HEK293 (cell line): ENCODE measurements around the gene NTN3.

Experiments
- BCL11A ChIP-seq: fragments of 450-650 bp; formaldehyde crosslinking; IDR thresholded peaks from 2 replicates; pipeline ENCODE4 v1.5.1; 2016; ENCODE audit warnings: low read depth, missing biosample characterization, missing genetic modification characterization
- GLIS1 ChIP-seq: fragments of 450-650 bp; formaldehyde crosslinking; IDR thresholded peaks from 2 replicates; pipeline ENCODE4 v1.5.1; 2016; ENCODE audit warnings: missing biosample characterization, missing genetic modification characterization
- OSR2 ChIP-seq: fragments of 450-650 bp; formaldehyde crosslinking; IDR thresholded peaks from 2 replicates; pipeline ENCODE4 v1.5.1; 2016; ENCODE audit warnings: missing biosample characterization, missing genetic modification characterization
- OVOL3 ChIP-seq: fragments of 450-650 bp; formaldehyde crosslinking; IDR thresholded peaks from 2 replicates; pipeline ENCODE4 v1.5.1; 2016; ENCODE audit warnings: missing biosample characterization, missing genetic modification characterization
- PATZ1 ChIP-seq: fragments of 450-650 bp; formaldehyde crosslinking; IDR thresholded peaks from 2 replicates; pipeline ENCODE4 v1.5.1; 2016; ENCODE audit warnings: missing biosample characterization, missing genetic modification characterization
- SCRT1 ChIP-seq: fragments of 450-650 bp; formaldehyde crosslinking; IDR thresholded peaks from 2 replicates; pipeline ENCODE4 v1.5.1; 2016; ENCODE audit warnings: missing biosample characterization, missing genetic modification characterization, borderline replicate concordance
- SP7 ChIP-seq: fragments of 450-650 bp; formaldehyde crosslinking; IDR thresholded peaks from 2 replicates; pipeline ENCODE4 v1.5.1; 2016; ENCODE audit warnings: missing biosample characterization, missing genetic modification characterization
- ZBTB17 ChIP-seq: fragments of 450-650 bp; formaldehyde crosslinking; IDR thresholded peaks from 2 replicates; pipeline ENCODE4 v1.5.1; 2016; ENCODE audit warnings: missing biosample characterization, missing genetic modification characterization
- ZBTB21 ChIP-seq: fragments of 450-650 bp; formaldehyde crosslinking; IDR thresholded peaks from 2 replicates; pipeline ENCODE4 v1.5.1; 2017; ENCODE audit warnings: missing biosample characterization, missing genetic modification characterization
- ZBTB7A ChIP-seq: fragments of 450-650 bp; formaldehyde crosslinking; IDR thresholded peaks from 2 replicates; pipeline ENCODE4 v1.5.1; 2016; ENCODE audit warnings: low read depth, missing biosample characterization, missing genetic modification characterization
- ZFP3 ChIP-seq: fragments of 450-650 bp; formaldehyde crosslinking; IDR thresholded peaks from 2 replicates; pipeline ENCODE4 v1.5.1; 2016; ENCODE audit warnings: low read depth, missing biosample characterization, missing genetic modification characterization
- ZFP69B ChIP-seq: fragments of 450-650 bp; formaldehyde crosslinking; IDR thresholded peaks from 2 replicates; pipeline ENCODE4 v1.5.1; 2016; ENCODE audit warnings: missing biosample characterization, missing genetic modification characterization
- ZNF157 ChIP-seq: fragments of 450-650 bp; formaldehyde crosslinking; IDR thresholded peaks from 2 replicates; pipeline ENCODE4 v1.5.1; 2016; ENCODE audit warnings: missing biosample characterization, missing genetic modification characterization
- ZNF175 ChIP-seq: fragments of 450-650 bp; formaldehyde crosslinking; IDR thresholded peaks from 2 replicates; pipeline ENCODE4 v1.5.1; 2016; ENCODE audit warnings: missing biosample characterization, missing genetic modification characterization
- ZNF214 ChIP-seq: fragments of 450-650 bp; formaldehyde crosslinking; IDR thresholded peaks from 2 replicates; pipeline ENCODE4 v1.5.1; 2017; ENCODE audit warnings: missing biosample characterization, mild to moderate bottlenecking, missing genetic modification characterization, borderline replicate concordance
- ZNF292 ChIP-seq: fragments of 450-650 bp; formaldehyde crosslinking; IDR thresholded peaks from 2 replicates; pipeline ENCODE4 v1.5.1; 2016; ENCODE audit warnings: low read depth, missing biosample characterization, missing genetic modification characterization, borderline replicate concordance
- ZNF350 ChIP-seq: fragments of 450-650 bp; formaldehyde crosslinking; IDR thresholded peaks from 2 replicates; pipeline ENCODE4 v1.5.0; 2017; ENCODE audit warnings: missing biosample characterization, mild to moderate bottlenecking, missing genetic modification characterization
- ZNF394 ChIP-seq: fragments of 450-650 bp; formaldehyde crosslinking; IDR thresholded peaks from 2 replicates; pipeline ENCODE4 v1.5.1; 2016; ENCODE audit warnings: missing biosample characterization, missing genetic modification characterization, mild to moderate bottlenecking, moderate library complexity, borderline replicate concordance
- ZNF398 ChIP-seq: fragments of 450-650 bp; formaldehyde crosslinking; IDR thresholded peaks from 2 replicates; pipeline ENCODE4 v1.5.1; 2017; ENCODE audit warnings: missing biosample characterization, missing genetic modification characterization
- ZNF426 ChIP-seq: fragments of 450-650 bp; formaldehyde crosslinking; IDR thresholded peaks from 2 replicates; pipeline ENCODE4 v1.5.1; 2017; ENCODE audit warnings: missing biosample characterization, missing genetic modification characterization, mild to moderate bottlenecking, inconsistent platforms, moderate library complexity
- ZNF677 ChIP-seq: fragments of 450-650 bp; IDR thresholded peaks from 2 replicates; pipeline ENCODE4 v1.5.0; 2018; ENCODE audit warnings: missing biosample characterization, mild to moderate bottlenecking, missing genetic modification characterization, moderate library complexity
- ZNF76 ChIP-seq: fragments of 450-650 bp; formaldehyde crosslinking; IDR thresholded peaks from 2 replicates; pipeline ENCODE4; 2016; ENCODE audit warnings: low read depth, missing biosample characterization, missing genetic modification characterization, borderline replicate concordance
- ZNF830 ChIP-seq: fragments of 450-650 bp; IDR thresholded peaks from 2 replicates; pipeline ENCODE4 v1.5.0; 2018; ENCODE audit warnings: missing biosample characterization, missing genetic modification characterization, low read depth, mild to moderate bottlenecking, moderate library complexity
- ZNF837 ChIP-seq: fragments of 450-650 bp; formaldehyde crosslinking; IDR thresholded peaks from 2 replicates; pipeline ENCODE4 v1.5.1; 2016; ENCODE audit warnings: missing biosample characterization, missing genetic modification characterization
- ZSCAN4 ChIP-seq: fragments of 450-650 bp; formaldehyde crosslinking; IDR thresholded peaks from 2 replicates; pipeline ENCODE4 v1.5.1; 2017; ENCODE audit warnings: missing biosample characterization, missing genetic modification characterization
- TF ChIP-seq, protein P1 (sequence below): fragments of 450-650 bp; formaldehyde crosslinking; IDR thresholded peaks from 2 replicates; pipeline ENCODE4 v1.5.0; 2017; ENCODE audit warnings: missing biosample characterization, missing genetic modification characterization, borderline replicate concordance
- TF ChIP-seq, protein P2 (sequence below): fragments of 450-650 bp; formaldehyde crosslinking; optimal IDR thresholded peaks from 2 replicates; pipeline ENCODE3; 2016; ENCODE audit warnings: missing biosample characterization, mild to moderate bottlenecking, missing genetic modification characterization
- TF ChIP-seq, protein P3 (sequence below): fragments of 450-650 bp; formaldehyde crosslinking; IDR thresholded peaks from 2 replicates; pipeline ENCODE4 v1.5.1; 2016; ENCODE audit warnings: missing biosample characterization, missing genetic modification characterization

Gene NTN3

DNA sequence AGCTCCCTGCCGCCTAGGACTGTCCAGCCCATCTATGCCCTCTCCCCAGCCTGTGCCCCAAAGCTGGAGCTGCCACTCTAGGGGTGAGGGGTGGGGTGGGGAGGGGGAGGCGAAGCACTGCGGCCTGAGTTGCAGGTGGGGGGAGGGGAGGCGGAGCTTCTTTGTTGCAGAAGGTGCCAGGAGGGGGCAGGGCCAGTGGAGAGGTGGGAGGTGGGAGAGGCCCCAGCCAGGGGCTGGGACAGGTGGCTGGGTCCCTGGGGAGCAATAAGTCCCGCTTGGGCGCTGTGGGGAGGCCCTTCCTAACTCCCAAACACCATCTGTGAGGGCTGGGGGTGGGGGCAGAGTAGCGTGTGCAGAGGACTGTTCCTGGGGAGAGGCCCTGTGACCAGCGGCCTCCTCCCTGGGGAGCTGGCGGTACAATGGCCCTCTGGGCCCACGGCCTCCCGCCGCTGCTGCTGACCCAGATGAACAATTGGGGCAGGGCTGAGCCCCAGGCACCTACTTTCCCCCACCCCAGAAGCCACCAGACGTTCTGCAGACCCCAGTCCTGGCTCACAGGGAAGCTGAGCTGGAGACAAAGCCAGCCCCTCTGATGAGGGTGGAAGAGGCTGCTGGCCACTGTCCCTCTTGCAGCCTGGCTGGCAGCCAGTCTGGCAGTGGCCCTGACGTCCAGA lies 2.2 kb upstream of the NTN3 start (continued):
- TF ChIP-seq ZNF398 (tag by site-specific recombination) (peak; percentile 91), ZNF214 (tag by site-specific recombination) (no peak), BCL11A (peak; percentile 85; the same call in 1 of the 2 replicates), ZNF830 (tag by site-specific recombination) (no peak), ZNF677 (no peak), ZNF426 (tag by site-specific recombination) (no peak), ZNF350 (tag by site-specific recombination) (no peak), PATZ1 (peak; percentile 97), SCRT1 (tag by site-specific recombination) (0 out of 2 replicates have a peak, but pooled peaks have one; percentile 34), OVOL3 (tag by site-specific recombination) (peak; percentile 47; the same call in 1 of the 2 replicates), ZNF394 (tag by site-specific recombination) (peak; percentile 52; the same call in 1 of the 2 replicates), OSR2 (peak; percentile 68), GLIS1 (tag by site-specific recombination) (peak; percentile 100), ZBTB21 (0 out of 2 replicates have a peak, but pooled peaks have one; percentile 23), ZNF76 (tag by site-specific recombination) (peak; percentile 71), ZBTB7A (tag by site-specific recombination) (peak; percentile 90), ZNF292 (tag by site-specific recombination) (no peak), ZNF157 (tag by site-specific recombination) (no peak), ZNF837 (0 out of 2 replicates have a peak, but pooled peaks have one; percentile 18), SP7 (tag by site-specific recombination) (peak; percentile 91), ZNF175 (tag by site-specific recombination) (no peak), ZFP69B (peak; percentile 80), ZBTB17 (tag by site-specific recombination) (peak; percentile 24), ZSCAN4 (tag by site-specific recombination) (no peak), ZFP3 (tag by site-specific recombination) (no peak)
- TF ChIP-seq, protein P1, sequence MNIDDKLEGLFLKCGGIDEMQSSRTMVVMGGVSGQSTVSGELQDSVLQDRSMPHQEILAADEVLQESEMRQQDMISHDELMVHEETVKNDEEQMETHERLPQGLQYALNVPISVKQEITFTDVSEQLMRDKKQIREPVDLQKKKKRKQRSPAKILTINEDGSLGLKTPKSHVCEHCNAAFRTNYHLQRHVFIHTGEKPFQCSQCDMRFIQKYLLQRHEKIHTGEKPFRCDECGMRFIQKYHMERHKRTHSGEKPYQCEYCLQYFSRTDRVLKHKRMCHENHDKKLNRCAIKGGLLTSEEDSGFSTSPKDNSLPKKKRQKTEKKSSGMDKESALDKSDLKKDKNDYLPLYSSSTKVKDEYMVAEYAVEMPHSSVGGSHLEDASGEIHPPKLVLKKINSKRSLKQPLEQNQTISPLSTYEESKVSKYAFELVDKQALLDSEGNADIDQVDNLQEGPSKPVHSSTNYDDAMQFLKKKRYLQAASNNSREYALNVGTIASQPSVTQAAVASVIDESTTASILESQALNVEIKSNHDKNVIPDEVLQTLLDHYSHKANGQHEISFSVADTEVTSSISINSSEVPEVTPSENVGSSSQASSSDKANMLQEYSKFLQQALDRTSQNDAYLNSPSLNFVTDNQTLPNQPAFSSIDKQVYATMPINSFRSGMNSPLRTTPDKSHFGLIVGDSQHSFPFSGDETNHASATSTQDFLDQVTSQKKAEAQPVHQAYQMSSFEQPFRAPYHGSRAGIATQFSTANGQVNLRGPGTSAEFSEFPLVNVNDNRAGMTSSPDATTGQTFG (tag by site-specific recombination): no peak
- TF ChIP-seq, protein P2, sequence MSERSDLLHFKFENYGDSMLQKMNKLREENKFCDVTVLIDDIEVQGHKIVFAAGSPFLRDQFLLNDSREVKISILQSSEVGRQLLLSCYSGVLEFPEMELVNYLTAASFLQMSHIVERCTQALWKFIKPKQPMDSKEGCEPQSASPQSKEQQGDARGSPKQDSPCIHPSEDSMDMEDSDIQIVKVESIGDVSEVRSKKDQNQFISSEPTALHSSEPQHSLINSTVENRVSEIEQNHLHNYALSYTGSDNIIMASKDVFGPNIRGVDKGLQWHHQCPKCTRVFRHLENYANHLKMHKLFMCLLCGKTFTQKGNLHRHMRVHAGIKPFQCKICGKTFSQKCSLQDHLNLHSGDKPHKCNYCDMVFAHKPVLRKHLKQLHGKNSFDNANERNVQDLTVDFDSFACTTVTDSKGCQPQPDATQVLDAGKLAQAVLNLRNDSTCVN (tag by site-specific recombination): no peak
- TF ChIP-seq, protein P3, sequence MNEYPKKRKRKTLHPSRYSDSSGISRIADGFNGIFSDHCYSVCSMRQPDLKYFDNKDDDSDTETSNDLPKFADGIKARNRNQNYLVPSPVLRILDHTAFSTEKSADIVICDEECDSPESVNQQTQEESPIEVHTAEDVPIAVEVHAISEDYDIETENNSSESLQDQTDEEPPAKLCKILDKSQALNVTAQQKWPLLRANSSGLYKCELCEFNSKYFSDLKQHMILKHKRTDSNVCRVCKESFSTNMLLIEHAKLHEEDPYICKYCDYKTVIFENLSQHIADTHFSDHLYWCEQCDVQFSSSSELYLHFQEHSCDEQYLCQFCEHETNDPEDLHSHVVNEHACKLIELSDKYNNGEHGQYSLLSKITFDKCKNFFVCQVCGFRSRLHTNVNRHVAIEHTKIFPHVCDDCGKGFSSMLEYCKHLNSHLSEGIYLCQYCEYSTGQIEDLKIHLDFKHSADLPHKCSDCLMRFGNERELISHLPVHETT (tag by site-specific recombination): peak; percentile 81; the same call in 1 of the 2 replicates
